Right lobe of liver (tissue), 4 donors: ENCODE data around the gene ZMIZ1.

Experiments used
- POLR2A ChIP-seq: fragments of 450-650 bp; IDR thresholded peaks from one replicate; pipeline ENCODE4 v1.6.1; 2017; ENCODE audit warnings: antibody characterized with exemption, mild to moderate bottlenecking
- TF ChIP-seq, protein P1 (sequence below), 4 donors: fragments of 200-600 bp in 3 of 4; fragments of 450-650 bp in 1 of 4; IDR thresholded peaks; one replicate each; pipeline versions ENCODE4 v1.5.1 to v1.8.0; 2016 to 2022; ENCODE audit warnings: antibody characterized with exemption in 4 of 4, mild to moderate bottlenecking in 2 of 4
- donor health status: DM: no; HTN: no; CAD: no.
- donor health status: DM: no; HTN: no; CAD: no.
- donor health status: DM: no; HTN: yes; CAD: no.

DNA sequence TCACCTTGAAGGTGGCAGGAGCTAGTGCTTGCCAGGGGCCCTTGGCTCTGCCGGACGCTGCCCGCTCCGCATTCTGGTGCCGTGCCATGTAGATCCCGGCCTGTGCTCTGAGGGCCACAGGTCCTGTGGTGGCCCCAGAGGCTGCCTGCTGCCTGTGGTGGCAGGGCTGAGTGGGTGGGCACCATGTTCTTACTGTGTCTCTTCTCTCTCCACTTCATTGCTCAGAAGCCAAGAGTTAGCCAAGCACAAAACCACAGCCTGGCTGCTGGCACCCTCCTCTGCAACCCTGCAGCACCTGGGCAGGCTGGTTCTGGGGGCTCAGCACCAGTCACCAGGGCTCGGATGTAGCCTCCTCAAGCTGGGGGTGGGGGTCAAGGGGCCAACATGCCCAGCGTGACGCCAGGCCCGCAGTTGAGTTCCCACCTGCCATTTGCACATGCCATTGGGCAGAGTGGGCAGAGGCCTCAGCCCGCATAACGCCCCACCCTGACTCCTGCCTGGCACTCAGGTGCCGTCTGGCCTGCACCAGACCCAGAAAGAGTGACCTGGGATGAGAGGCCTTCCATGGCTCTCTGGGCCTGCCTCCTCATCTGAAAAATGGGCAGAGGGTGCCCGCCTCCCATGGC lies 16.3 kb downstream of the ZMIZ1 start:
- TF ChIP-seq, protein P1, sequence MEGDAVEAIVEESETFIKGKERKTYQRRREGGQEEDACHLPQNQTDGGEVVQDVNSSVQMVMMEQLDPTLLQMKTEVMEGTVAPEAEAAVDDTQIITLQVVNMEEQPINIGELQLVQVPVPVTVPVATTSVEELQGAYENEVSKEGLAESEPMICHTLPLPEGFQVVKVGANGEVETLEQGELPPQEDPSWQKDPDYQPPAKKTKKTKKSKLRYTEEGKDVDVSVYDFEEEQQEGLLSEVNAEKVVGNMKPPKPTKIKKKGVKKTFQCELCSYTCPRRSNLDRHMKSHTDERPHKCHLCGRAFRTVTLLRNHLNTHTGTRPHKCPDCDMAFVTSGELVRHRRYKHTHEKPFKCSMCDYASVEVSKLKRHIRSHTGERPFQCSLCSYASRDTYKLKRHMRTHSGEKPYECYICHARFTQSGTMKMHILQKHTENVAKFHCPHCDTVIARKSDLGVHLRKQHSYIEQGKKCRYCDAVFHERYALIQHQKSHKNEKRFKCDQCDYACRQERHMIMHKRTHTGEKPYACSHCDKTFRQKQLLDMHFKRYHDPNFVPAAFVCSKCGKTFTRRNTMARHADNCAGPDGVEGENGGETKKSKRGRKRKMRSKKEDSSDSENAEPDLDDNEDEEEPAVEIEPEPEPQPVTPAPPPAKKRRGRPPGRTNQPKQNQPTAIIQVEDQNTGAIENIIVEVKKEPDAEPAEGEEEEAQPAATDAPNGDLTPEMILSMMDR (IDR thresholded peaks at IDR 0.05): no peak
- no peak for TF ChIP-seq POLR2A
